H1 (cell line): ENCODE data around the gene LHPP. TPM values are rescaled to one million over a fixed set of nuclear protein-coding genes. Genes with fewer than 3 reads are reported as not detected.

Experiments
- CTCF ChIA-PET: fragments of 300-600 bp; sonication (Branson Sonifier 250); formaldehyde crosslinking; loops from one replicate; lab custom pipeline; 2021; ENCODE audit not compliant: partially characterized antibody; lab: Charles Lee
- POLR2A ChIA-PET: fragments of 300-600 bp; sonication (Branson Sonifier 250); formaldehyde crosslinking; loops from one replicate; lab custom pipeline; 2021; ENCODE audit warnings: inconsistent platforms; ENCODE audit not compliant: partially characterized antibody; lab: Charles Lee
- DNase-seq, 2 experiments: peaks; one replicate each; pipeline versions ENCODE4 v3.0.0 to v3.0.0-alpha.2; 2010 to 2022; ENCODE audit warnings: low spot score in 2 of 2, low read depth in 1 of 2, mixed read lengths in 1 of 2
- FAIRE-seq: peaks from 2 replicates; lab custom pipeline; 2011; peaks lifted over from hg19 to GRCh38; lab: Jason Lieb, UNC
- H2AFZ ChIP-seq: 2 replicates; pipeline ENCODE4 v1.8.1; 2012; ENCODE audit warnings: low read length, inconsistent platforms
- H2AK5ac ChIP-seq: 2 replicates; pipeline ENCODE4 v1.6.1; 2013; ENCODE audit warnings: low read depth, low read length
- H2BK120ac ChIP-seq: replicated peaks from 2 replicates; pipeline ENCODE3; 2013; ENCODE audit warnings: low read depth, low read length, inconsistent platforms
- H2BK12ac ChIP-seq: 2 replicates; pipeline ENCODE4 v1.6.1; 2013; ENCODE audit warnings: low read depth, low read length
- H2BK15ac ChIP-seq: 2 replicates; pipeline ENCODE4 v1.6.1; 2013; ENCODE audit warnings: low read length
- H2BK20ac ChIP-seq: 2 replicates; pipeline ENCODE4 v1.6.1; 2013; ENCODE audit warnings: low read length
- H2BK5ac ChIP-seq: 2 replicates; pipeline ENCODE4 v1.6.1; 2013; ENCODE audit warnings: low read depth, low read length
- H3K14ac ChIP-seq: 2 replicates; pipeline ENCODE4 v1.6.1; 2013; ENCODE audit warnings: inconsistent platforms; ENCODE audit not compliant: insufficient read length
- H3K18ac ChIP-seq: 2 replicates; pipeline ENCODE4 v1.6.1; 2013; ENCODE audit warnings: low read length; ENCODE audit errors: extremely low read depth
- H3K23ac ChIP-seq: 2 replicates; pipeline ENCODE4 v1.6.1; 2013; ENCODE audit warnings: inconsistent platforms; ENCODE audit not compliant: insufficient read length
- H3K23me2 ChIP-seq: 2 replicates; pipeline ENCODE4 v1.6.1; 2013; ENCODE audit warnings: low read depth, low read length
- H3K27ac ChIP-seq: 2 replicates; pipeline ENCODE4 v1.6.1; 2011; ENCODE audit warnings: low read depth, low read length, inconsistent platforms
- H3K27me3 ChIP-seq, 4 experiments: replicated peaks in 1 of 4; 1 replicate in 1 of 4; 2 replicates in 3 of 4; pipeline versions ENCODE4 v1.6.1 to v1.8.1; 2011 to 2013; ENCODE audit warnings: low read length in 3 of 4, mild to moderate bottlenecking in 3 of 4, inconsistent platforms in 2 of 4, mixed read lengths in 2 of 4, moderate library complexity in 1 of 4; ENCODE audit not compliant: control insufficient read depth in 3 of 4, insufficient read depth in 3 of 4; ENCODE audit errors: extremely low read depth in 1 of 4
- H3K36me3 ChIP-seq, 4 experiments: 2 replicates each; pipeline versions ENCODE4 v1.6.1 to v1.8.1; 2011 to 2013; ENCODE audit warnings: mild to moderate bottlenecking in 4 of 4, low read length in 3 of 4, moderate library complexity in 2 of 4, control low read depth in 1 of 4, inconsistent platforms in 1 of 4; ENCODE audit not compliant: insufficient read depth in 4 of 4, control insufficient read depth in 2 of 4
- H3K4ac ChIP-seq: replicated peaks from 2 replicates; pipeline ENCODE3; 2013; ENCODE audit warnings: low read length, low read depth, mixed read lengths, inconsistent platforms; ENCODE audit not compliant: insufficient read length
- H3K4me1 ChIP-seq, 4 experiments: replicated peaks in 1 of 4; 1 replicate in 1 of 4; 2 replicates in 3 of 4; pipeline versions ENCODE4 v1.6.1 to v1.8.1; 2011 to 2013; ENCODE audit warnings: low read length in 3 of 4, inconsistent platforms in 2 of 4, mixed read lengths in 1 of 4; ENCODE audit not compliant: insufficient read depth in 4 of 4, control insufficient read depth in 3 of 4
- H3K4me2 ChIP-seq, 2 experiments: 2 replicates each; pipeline versions ENCODE4 v1.6.1 to v1.8.1; 2011 to 2013; ENCODE audit warnings: low read depth in 2 of 2, low read length in 2 of 2, control low read depth in 1 of 2, inconsistent platforms in 1 of 2, mild to moderate bottlenecking in 1 of 2; ENCODE audit not compliant: insufficient read depth in 1 of 2
- H3K4me3 ChIP-seq, 4 experiments: fragments of 200-600, 300-600 bp in 1 of 4; sonication (generic), shearing (Covaris generic), sonication (Bioruptor Twin) in 1 of 4; 2 replicates each; pipeline versions ENCODE4 v1.5.1 to v1.8.1; 2011 to 2016; ENCODE audit warnings: low read length in 4 of 4, low read depth in 3 of 4, control low read depth in 2 of 4, inconsistent platforms in 2 of 4, mild to moderate bottlenecking in 2 of 4, mixed read lengths in 1 of 4, moderate library complexity in 1 of 4; ENCODE audit not compliant: insufficient read depth in 2 of 4; ENCODE audit errors: extremely low read depth in 1 of 4
- H3K56ac ChIP-seq: replicated peaks from 2 replicates; pipeline ENCODE3; 2013; ENCODE audit warnings: low read depth, mild to moderate bottlenecking, mixed read lengths, low read length, inconsistent platforms; ENCODE audit not compliant: insufficient read length
- H3K79me1 ChIP-seq: 2 replicates; pipeline ENCODE4 v1.6.1; 2013; ENCODE audit warnings: low read depth, low read length, control low read depth
- H3K79me2 ChIP-seq, 2 experiments: 2 replicates each; pipeline versions ENCODE4 v1.6.1 to v1.8.1; 2012 to 2013; ENCODE audit warnings: low read length in 2 of 2, mild to moderate bottlenecking in 2 of 2, inconsistent platforms in 1 of 2; ENCODE audit not compliant: insufficient read depth in 2 of 2, control insufficient read depth in 1 of 2
- H3K9ac ChIP-seq, 4 experiments: replicated peaks in 1 of 4; 1 replicate in 1 of 4; 2 replicates in 3 of 4; pipeline versions ENCODE4 v1.6.1 to v1.8.1; 2011 to 2013; ENCODE audit warnings: low read depth in 3 of 4, low read length in 3 of 4, control low read depth in 2 of 4, mild to moderate bottlenecking in 2 of 4, moderate library complexity in 2 of 4, inconsistent platforms in 1 of 4; ENCODE audit errors: extremely low read depth in 1 of 4
- H3K9me3 ChIP-seq, 2 experiments: 2 replicates each; pipeline versions ENCODE4 v1.6.1 to v1.8.1; 2012 to 2013; ENCODE audit warnings: mild to moderate bottlenecking in 2 of 2, moderate library complexity in 2 of 2, control low read depth in 1 of 2, inconsistent platforms in 1 of 2, low read depth in 1 of 2, low read length in 1 of 2, mixed read lengths in 1 of 2; ENCODE audit not compliant: insufficient read depth in 2 of 2
- H4K20me1 ChIP-seq, 2 experiments: replicated peaks in 1 of 2; 2 replicates each; pipeline versions ENCODE3 to v1.8.1; 2011 to 2013; ENCODE audit warnings: inconsistent platforms in 2 of 2, low read length in 2 of 2, mild to moderate bottlenecking in 1 of 2; ENCODE audit not compliant: insufficient read depth in 2 of 2, control insufficient read depth in 1 of 2
- H4K5ac ChIP-seq: 2 replicates; pipeline ENCODE4 v1.6.1; 2013; ENCODE audit warnings: low read length, low read depth, mixed read lengths, inconsistent platforms; ENCODE audit not compliant: insufficient read length
- H4K8ac ChIP-seq: 2 replicates; pipeline ENCODE4 v1.8.0; 2013; ENCODE audit warnings: mild to moderate bottlenecking, moderate library complexity, low read length, inconsistent platforms; ENCODE audit not compliant: insufficient read depth; ENCODE audit errors: extremely low read depth
- H4K91ac ChIP-seq: replicated peaks from 2 replicates; pipeline ENCODE3; 2013; ENCODE audit warnings: low read length, mixed read lengths, inconsistent platforms; ENCODE audit not compliant: insufficient read length
- CHD2 ChIP-seq: IDR thresholded peaks from 2 replicates; pipeline ENCODE4 v1.6.1; 2012; ENCODE audit warnings: low read length, improper control_type of control experiment
- FOSL1 ChIP-seq: IDR thresholded peaks from 2 replicates; pipeline ENCODE4 v1.6.1; 2011; ENCODE audit warnings: mild to moderate bottlenecking, low read depth, low read length, moderate library complexity; ENCODE audit not compliant: insufficient read depth
- POLR2AphosphoS5 ChIP-seq: IDR thresholded peaks from 2 replicates; pipeline ENCODE4 v1.6.1; 2011; ENCODE audit warnings: low read depth, low read length
- POU5F1 ChIP-seq: IDR thresholded peaks from 2 replicates; pipeline ENCODE4 v1.6.1; 2011; ENCODE audit warnings: low read depth, mild to moderate bottlenecking, low read length, moderate library complexity
- YY1 ChIP-seq: IDR thresholded peaks from 2 replicates; pipeline ENCODE4 v1.6.1; 2011; ENCODE audit warnings: low read depth, mild to moderate bottlenecking, low read length
- WGBS, 2 experiments: shearing (Covaris generic) in 1 of 2; methylation state at CpG; one replicate each; pipeline versions ENCODE4 v1.1.6 to v1.1.7; 2013 to 2015; ENCODE audit warnings: low lambda C conversion rate in 2 of 2, mixed read lengths in 2 of 2, inconsistent platforms in 1 of 2, low coverage in 1 of 2, missing lambda C conversion rate in 1 of 2; ENCODE audit not compliant: insufficient replicate concordance in 2 of 2, insufficient coverage in 1 of 2, insufficient read length in 1 of 2; ENCODE audit errors: extremely low coverage in 1 of 2, missing lambda C conversion rate in 1 of 2; 5-methylcytosine and 5-hydroxymethylcytosine counted together
- polyA plus RNA-seq, 7 experiments: library from polyadenylated mRNA; depleted of rRNA in 3 of 7; stranded (reverse) in 5 of 7; unstranded in 2 of 7; fragments of >200 nt in 5 of 7; fragments of 200-250 nt in 2 of 7; gene quantifications; 1 replicate in 5 of 7; 2 replicates in 1 of 7; 4 replicates in 1 of 7; pipeline versions ENCODE4 v1.2.1 to v1.2.3, GENCODE V29; 2011 to 2013; ENCODE audit warnings: missing spikeins in 2 of 7, mixed read lengths in 2 of 7
- total RNA-seq: library from RNA; stranded (reverse); fragmentation: NEBNext Ultra II Directional; extraction: Animal tissue kit (Norgen Biotek cat#: 25700); gene quantifications from 2 replicates; pipeline ENCODE4 v1.2.1, GENCODE V29; 2021
- TF ChIP-seq, protein P1 (sequence below): IDR thresholded peaks from 2 replicates; pipeline ENCODE4 v1.6.1; 2012; ENCODE audit warnings: inconsistent platforms

LHPP gene
- total and polyA plus RNA-seq, 2 of the 8 experiments (the other 6 are each of a cell fraction or from before 2014, with no cell fraction given): 26.0 to 45.0 TPM

DNA sequence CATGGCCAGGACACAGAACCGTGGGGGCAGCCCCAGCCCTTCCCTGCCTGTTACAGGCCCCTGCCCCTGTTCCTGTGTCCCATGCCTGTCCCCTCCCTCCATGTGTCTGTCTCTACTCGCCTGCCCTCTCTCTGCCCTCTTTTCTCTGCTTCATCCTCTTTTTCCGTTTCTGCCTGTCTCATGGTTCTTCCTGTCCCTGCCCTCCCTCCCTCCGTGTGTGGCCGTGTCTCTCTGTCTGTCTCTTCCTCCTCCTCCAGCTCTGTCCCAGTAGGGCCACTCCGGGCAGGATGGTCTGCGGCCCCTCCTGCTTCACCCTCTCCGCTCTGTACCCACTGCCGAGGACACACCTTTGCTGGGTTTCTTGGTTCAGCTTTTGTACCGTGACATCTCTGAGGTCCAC is 145.2 kb downstream of the LHPP start:
- H4K91ac ChIP-seq: no peak overlapping the region
- no peaks in the 10 kb centered on the region for H3K9me3 ChIP-seq
- no peaks in the 10 kb centered on the region for H3K79me1 ChIP-seq
- no peak overlapping the region for H2BK20ac ChIP-seq
- no peaks in the 10 kb centered on the region; a peak in 1 of 8 replicates for H3K36me3 ChIP-seq
- peaks cover 1 to 3% of the 10 kb centered on the region in 2 experiments for H4K20me1 ChIP-seq
- H2BK12ac ChIP-seq: no peak overlapping the region
- no peak overlapping the region for H3K18ac ChIP-seq
- H3K4me2 ChIP-seq: no peak overlapping the region
- 54% methylated on average over 7 of the region's 10 CpGs; no CpG with 5 or more reads in 1 of the 2 experiments for WGBS, 2 experiments
- ChIA-PET POLR2A (no interaction called here), CTCF (interaction anchor here (1.2 to 1.6 kb wide), 2 partner anchors 40 to 134 kb away, joined by 4 read pairs; no protein-coding TSS in a partner anchor)
- H3K56ac ChIP-seq: no peak overlapping the region
- H3K27ac ChIP-seq: no peak overlapping the region
- H3K27me3 ChIP-seq: no peaks in the 10 kb centered on the region; a peak in 1 of 7 replicates
- no peak overlapping the region for H3K14ac ChIP-seq
- no peak overlapping the region for H3K4ac ChIP-seq
- no peak overlapping the region for H3K9ac ChIP-seq
- no peak overlapping the region for H2AFZ ChIP-seq
- H3K4me3 ChIP-seq: no peak overlapping the region
- DNase-seq: no peak
- H3K23me2 ChIP-seq: no peaks in the 10 kb centered on the region; the same call in 1 of the 2 replicates
- H3K23ac ChIP-seq: no peak overlapping the region
- no peak overlapping the region for H2BK5ac ChIP-seq
- H3K79me2 ChIP-seq: no peaks in the 10 kb centered on the region
- no peaks in the 10 kb centered on the region; a peak in 1 of 7 replicates for H3K4me1 ChIP-seq
- FAIRE-seq: no peak
- no peak overlapping the region for H4K5ac ChIP-seq
- no peak overlapping the region for H2AK5ac ChIP-seq
- H2BK120ac ChIP-seq: no peak overlapping the region
- no peak overlapping the region for H2BK15ac ChIP-seq
- no peak overlapping the region for H4K8ac ChIP-seq
- TF ChIP-seq YY1 (no peak), POU5F1 (no peak), POLR2AphosphoS5 (no peak), FOSL1 (no peak), CHD2 (no peak)
- TF ChIP-seq, protein P1, sequence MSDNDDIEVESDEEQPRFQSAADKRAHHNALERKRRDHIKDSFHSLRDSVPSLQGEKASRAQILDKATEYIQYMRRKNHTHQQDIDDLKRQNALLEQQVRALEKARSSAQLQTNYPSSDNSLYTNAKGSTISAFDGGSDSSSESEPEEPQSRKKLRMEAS: no peak
